DMS114 treated with DMSO at 0.1 percent for 48 hours (cell line): ENCODE data around the gene VPS13A.
"Not testable (repeated sequence)": the region's sequence is repeated elsewhere in the genome, so short reads cannot be mapped to it uniquely, and the experiment has no call there.

Experiments
- DNase-seq: peaks from one replicate; lab custom pipeline; 2025; ENCODE audit not compliant: unreplicated experiment; lab: John Stamatoyannopoulos, UW

The VPS13A gene

DNA sequence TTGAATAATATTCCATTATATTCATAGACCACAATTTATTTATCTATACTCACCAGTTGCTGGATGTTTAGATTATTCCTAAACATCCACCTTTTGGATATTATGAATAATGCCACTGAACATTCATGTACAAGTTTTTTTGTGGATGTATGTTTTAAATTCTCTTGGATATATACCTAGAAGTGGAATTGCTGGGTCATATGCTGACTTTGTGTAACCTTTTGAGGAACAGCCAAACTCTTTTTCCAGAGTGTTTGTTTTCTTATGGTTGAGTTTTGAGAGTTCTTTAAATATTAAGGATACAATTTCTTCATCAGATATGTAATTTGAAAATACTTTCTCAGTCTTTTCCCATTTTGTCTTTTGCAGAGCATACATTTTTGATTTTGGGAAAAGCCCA lies 2.7 kb downstream of the VPS13A start:
- no peak for DNase-seq

DNA sequence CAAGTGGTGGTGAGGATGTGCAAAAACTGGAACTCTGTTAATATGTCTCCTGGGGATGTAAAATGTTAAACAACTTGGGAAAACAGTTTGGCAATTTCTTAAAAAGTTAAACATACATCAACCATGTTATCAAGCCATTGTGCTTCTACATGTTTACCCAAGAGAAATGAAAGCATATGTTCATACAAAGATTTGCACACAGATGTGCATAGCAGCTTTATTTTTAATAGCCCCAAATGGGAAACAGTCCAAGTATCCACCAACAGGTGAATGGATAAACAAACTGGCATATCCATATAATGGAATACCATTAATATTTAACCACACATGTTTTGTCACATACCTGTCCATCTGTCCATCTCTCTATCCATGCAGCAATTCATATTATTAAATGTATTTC lies 6.2 kb downstream of the VPS13A start:
- DNase-seq: no peak

GRCh38 chr9:77188242-77188641 lies 10.9 kb downstream of the VPS13A start:
- DNase-seq: no peak

- no peak for DNase-seq
Measured at GRCh38 chr9:77194423-77194822, 17.1 kb downstream of the VPS13A start.

- no peak for DNase-seq
Measured at GRCh38 chr9:77210116-77210515, 32.8 kb downstream of the VPS13A start.

DNA sequence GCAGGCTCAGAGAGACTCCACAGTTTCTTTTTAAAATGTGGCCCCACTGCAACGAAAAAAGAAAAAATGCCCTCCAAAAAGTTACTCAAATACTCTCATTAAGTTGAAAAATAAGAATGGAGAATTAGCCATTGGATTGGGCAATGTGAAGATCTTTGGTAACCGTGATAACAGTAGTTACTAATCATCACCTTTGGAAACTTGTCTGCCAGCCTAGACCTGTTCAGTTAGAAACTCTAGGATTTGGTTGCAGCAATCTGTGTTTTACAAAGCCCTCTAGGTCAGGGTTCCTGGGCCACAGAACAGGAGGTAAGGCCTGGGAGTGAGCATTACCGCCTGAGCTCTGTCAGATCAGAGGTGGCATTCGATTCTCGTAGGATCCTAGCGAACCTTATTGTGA lies 34.2 kb downstream of the VPS13A start:
- no peak for DNase-seq

DNA sequence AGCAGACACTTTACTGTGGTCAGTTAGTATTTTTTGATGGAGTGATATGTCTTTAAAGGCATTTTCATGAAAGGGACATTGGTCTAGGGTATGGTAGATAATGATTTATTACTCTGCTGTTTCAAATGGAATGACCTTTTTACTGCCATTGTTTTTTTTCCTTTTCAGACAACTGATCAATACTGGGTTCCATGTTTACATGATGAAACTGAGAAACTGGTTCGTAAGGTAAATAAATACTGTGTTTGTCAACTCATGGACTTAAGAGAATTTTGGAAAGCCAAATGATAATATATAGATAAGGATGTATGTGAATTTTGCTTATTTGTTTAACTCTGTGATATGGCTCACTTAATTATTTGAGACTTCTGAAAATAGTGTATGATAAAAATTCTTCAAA lies 35.5 kb downstream of the VPS13A start:
- DNase-seq: no peak

DNA sequence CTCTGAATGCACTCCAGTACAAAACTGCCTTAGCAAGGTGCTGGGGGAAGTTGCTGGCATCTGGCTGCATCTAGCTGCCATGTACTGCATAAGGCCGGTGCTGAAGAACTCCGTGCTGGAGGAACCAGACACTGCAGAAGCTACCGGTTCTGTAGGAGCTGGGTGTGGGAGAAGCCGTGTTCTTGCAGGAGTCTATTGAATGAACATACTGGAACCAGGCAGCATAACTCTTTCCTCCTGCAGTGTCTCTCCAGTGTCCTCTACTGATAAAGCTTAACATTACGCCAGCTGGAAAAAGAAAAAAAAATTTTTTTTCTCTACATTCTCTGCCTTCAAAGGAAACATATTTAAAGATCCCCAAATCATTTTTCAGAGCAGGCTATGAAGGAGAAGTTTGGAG lies 38.5 kb downstream of the VPS13A start:
- peak; percentile 24 for DNase-seq

- no peak for DNase-seq
Measured at GRCh38 chr9:77218612-77219011, 41.3 kb downstream of the VPS13A start.

DNA sequence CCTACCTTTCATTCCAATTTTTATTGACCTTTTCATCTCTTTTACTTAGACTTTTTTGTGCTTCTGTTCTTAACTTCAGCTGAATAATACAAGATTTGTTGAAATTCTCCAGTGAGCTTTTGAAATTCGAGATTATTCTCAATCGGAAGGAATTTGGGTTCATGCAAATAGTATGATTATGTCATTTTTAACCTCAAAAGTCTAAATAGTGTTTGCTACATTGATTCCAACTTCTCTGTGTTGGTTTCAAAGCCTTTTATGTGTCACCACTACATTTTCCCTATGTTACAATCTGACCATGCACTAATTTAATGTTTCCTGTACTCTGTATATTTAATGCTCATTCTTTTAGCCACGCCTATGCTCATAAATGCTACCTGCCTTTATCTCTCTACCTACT lies 44.1 kb downstream of the VPS13A start:
- DNase-seq: no peak

DNA sequence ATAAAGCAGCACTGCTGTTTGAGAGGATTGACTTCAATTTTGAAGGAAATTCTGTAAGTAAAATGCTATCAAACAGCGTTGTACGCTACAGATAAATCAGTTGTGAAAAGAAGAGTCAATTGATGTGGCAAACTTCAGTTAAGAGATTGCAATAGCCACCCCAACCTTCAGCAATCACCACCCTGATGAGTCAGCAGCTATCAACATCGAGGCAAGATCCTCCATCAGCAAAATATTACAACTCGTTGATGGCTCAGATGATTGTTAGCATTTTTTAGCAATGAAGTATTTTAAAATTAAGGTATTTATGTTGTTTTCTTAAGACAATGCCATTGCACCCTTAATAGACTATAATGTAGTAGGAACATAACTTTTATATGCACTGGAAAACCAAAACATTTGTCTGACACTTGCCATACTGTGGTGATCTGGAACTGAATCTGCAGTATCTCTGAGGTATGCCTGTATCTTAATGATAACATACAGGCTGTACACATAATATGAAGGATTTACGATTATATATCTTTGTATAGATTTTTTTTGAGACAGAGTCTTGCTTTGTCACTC lies 47.5 kb downstream of the VPS13A start:
- DNase-seq: no peak

GRCh38 chr9:77236693-77237092 lies 59.4 kb downstream of the VPS13A start:
- no peak for DNase-seq

- no peak for DNase-seq
Measured at GRCh38 chr9:77237896-77238295, 60.6 kb downstream of the VPS13A start.

DNA sequence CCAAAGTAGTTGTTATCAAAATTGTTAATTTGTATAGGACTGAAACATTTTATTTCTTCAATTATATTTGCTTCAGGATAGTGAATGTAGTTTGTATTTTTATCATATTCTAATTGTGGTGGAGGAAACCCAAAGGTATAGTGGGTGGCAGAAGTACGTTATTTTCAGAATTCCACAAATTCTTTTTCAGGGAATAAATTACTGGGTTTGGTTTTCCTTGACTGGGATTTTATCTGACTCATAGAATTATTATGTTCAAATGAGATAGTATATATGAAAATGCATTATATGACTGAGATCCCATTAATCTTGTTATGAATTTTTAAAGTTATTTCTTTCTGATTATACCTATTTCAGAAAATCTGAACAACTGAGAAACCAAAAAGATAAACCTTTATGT lies 73.7 kb downstream of the VPS13A start:
- DNase-seq: no peak

DNA sequence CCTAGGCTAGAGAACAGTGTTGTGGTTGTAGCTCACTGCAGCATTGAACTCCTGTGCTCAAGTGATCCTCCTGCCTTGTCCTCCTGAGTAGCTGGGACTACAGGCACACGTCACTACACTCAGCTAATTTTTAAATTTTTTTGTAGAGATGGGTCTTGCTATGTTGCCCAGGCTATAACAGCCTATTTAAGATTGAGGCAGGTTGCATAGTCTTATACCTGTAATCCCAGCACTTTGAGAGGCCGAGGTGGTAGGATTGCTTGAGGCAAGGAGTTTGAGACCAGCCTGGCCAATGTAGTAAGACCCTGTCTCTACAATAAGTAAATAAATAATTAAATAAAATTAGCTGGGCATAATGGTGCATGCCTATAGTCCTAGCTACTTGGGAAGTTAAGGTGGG lies 79.9 kb downstream of the VPS13A start:
- DNase-seq: no peak

DNA sequence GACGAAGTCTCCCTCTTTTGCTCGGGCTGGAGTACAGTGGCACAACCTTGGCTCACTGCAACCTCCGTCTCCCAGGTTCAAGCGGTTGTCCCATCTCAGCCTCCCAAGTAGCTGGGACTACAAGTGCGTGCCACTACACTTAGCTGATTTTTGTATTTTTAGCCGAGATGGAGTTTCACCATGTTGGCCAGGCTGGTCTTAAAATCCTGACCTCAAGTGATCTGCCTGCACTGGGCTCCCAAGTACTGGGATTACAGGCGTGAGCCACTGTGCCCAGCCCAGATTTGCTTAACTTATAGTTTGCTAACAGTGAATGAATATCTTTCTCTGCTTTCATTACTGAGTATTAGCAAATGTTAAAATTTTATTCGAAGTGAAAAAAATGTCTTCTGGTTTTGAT lies 84.3 kb downstream of the VPS13A start:
- DNase-seq: no peak

GRCh38 chr9:77267762-77268161 lies 90.4 kb downstream of the VPS13A start:
- DNase-seq: not testable (repeated sequence)

- no peak for DNase-seq
Measured at GRCh38 chr9:77271023-77271690, 93.8 kb downstream of the VPS13A start.

- no peak for DNase-seq
Measured at GRCh38 chr9:77276799-77277198, 99.5 kb downstream of the VPS13A start.

DNA sequence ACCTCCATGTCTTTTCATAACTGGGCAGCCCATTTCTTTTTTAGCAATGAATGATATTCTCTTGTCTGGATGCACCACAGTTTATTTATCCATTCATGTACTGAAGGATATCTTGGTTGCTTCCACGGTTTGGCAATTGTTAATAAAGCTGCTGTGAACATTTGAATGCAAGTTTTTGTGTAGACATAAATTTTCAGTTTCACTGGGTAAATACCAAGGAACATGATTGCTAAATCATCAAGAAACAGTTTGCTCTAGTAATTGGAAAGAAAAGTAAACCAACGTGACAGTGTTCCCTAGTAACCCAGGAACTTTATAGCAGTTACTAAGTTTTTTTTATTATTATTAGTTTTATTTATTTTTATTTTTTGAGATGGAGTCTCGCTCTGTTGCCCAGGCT lies 100.4 kb downstream of the VPS13A start:
- no peak for DNase-seq

DNA sequence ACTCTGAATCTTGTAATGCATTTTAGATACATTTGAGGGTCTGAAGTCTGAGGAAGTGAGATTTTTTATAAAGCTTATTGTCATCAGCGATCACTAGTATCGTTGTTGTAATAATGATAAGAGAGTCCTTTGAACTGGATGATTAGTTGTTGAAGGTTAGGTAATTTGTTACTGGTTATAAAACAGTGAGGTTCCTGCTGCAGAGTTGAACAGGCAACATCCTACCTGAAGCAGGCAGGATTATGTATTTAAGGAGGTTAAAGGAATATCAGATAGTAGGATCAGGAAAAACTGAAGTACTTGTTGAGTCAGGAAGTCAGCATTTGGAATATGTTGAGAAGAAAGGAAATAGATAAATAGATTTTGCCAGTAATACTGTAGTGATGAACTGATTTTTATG lies 106.7 kb downstream of the VPS13A start:
- DNase-seq: no peak

- no peak for DNase-seq
Measured at GRCh38 chr9:77284616-77285015, 107.3 kb downstream of the VPS13A start.

- no peak for DNase-seq
Measured at GRCh38 chr9:77290373-77290772, 113.0 kb downstream of the VPS13A start.
